Measurements from ENCODE around the gene KCNQ1.

The KCNQ1 gene

GRCh38 chr11:2410616-2411015 is 34.2 kb upstream of the KCNQ1 start:
- DNase-seq, result no peak

GRCh38 chr11:2411446-2412305 is 33.1 kb upstream of the KCNQ1 start:
- DNase-seq, result no peak

GRCh38 chr11:2412323-2412722 is 32.5 kb upstream of the KCNQ1 start:
- no peak for DNase-seq

GRCh38 chr11:2413742-2414579 is 30.8 kb upstream of the KCNQ1 start:
- peak in 2 of 3 experiments; percentile 25 to 55 for DNase-seq

GRCh38 chr11:2414616-2415015 is 30.2 kb upstream of the KCNQ1 start:
- no peak for DNase-seq

- no peak for DNase-seq
These were observed 29.6 kb upstream of the KCNQ1 start for GRCh38 chr11:2415171-2415570.

- no peak for DNase-seq
These were observed 29.0 kb upstream of the KCNQ1 start for GRCh38 chr11:2415601-2416380.

- DNase-seq, result no peak
These were observed 28.0 kb upstream of the KCNQ1 start for GRCh38 chr11:2416765-2417164.

GRCh38 chr11:2417856-2418692 is 26.7 kb upstream of the KCNQ1 start:
- no peak for DNase-seq

- DNase-seq, result no peak
These were observed 26.0 kb upstream of the KCNQ1 start for GRCh38 chr11:2418693-2419360.

- peak; percentile 35 to 75 (median 45) for DNase-seq
These were observed 24.9 kb upstream of the KCNQ1 start for GRCh38 chr11:2419638-2420501.

GRCh38 chr11:2420502-2421225 is 24.1 kb upstream of the KCNQ1 start:
- peak; percentile 17 to 84 (median 71) for DNase-seq

GRCh38 chr11:2421226-2421994 is 23.4 kb upstream of the KCNQ1 start:
- DNase-seq, result no peak

GRCh38 chr11:2421996-2422395 is 22.8 kb upstream of the KCNQ1 start:
- no peak for DNase-seq

- DNase-seq, result no peak
These were observed 22.2 kb upstream of the KCNQ1 start for GRCh38 chr11:2422461-2423156.

GRCh38 chr11:2423157-2424025 is 21.4 kb upstream of the KCNQ1 start:
- peak in 1 of 3 experiments; percentile 11 for DNase-seq

GRCh38 chr11:2424811-2425495 is 19.9 kb upstream of the KCNQ1 start:
- DNase-seq, result no peak
